Forelimb muscle (tissue), 1 donor: ENCODE data around the gene ITCH. TPM values are rescaled to one million over a fixed set of nuclear protein-coding genes. Genes with fewer than 3 reads are reported as not detected.
"Not testable (repeated sequence)": the region's sequence is repeated elsewhere in the genome, so short reads cannot be mapped to it uniquely, and the experiment has no call there.

ENCODE experiments used
- DNase-seq: peaks from one replicate; pipeline ENCODE4 v3.0.0-alpha.2; 2013; ENCODE audit warnings: low read depth
- polyA plus RNA-seq: library from polyadenylated mRNA; unstranded; fragments of 120-200 nt; gene quantifications from one replicate; pipeline ENCODE4 v1.2.1, GENCODE V29; 2013; ENCODE audit not compliant: insufficient read length

The ITCH gene
- polyA plus RNA-seq, 1 donor = 23.9 TPM

GRCh38 chr20:34507702-34508413, 144.8 kb downstream of the ITCH start:
- no peak for DNase-seq

- DNase-seq = no peak
Measured at GRCh38 chr20:34510575-34510974, 147.5 kb downstream of the ITCH start.

DNA sequence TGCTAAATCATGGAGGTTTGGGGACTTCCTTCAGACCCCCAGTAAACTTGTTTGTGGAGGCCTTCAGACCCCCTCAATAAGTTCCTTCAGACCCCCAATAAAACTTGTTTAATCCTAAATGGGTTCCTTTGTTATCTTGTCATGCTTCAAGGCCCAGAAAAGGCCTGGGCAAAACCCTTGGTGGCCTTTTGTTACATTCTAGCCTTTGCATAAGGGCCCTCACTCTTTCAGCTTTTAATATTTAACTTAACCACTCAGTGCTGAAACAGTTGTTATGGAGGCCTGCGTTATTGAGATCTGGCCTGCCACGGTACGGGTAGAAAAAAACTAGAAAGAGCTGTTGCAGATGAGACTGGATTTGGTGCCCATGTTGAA, 148.8 kb downstream of the ITCH start:
- no peak for DNase-seq

- no peak for DNase-seq
Measured at GRCh38 chr20:34512266-34512954, 149.3 kb downstream of the ITCH start.

DNA sequence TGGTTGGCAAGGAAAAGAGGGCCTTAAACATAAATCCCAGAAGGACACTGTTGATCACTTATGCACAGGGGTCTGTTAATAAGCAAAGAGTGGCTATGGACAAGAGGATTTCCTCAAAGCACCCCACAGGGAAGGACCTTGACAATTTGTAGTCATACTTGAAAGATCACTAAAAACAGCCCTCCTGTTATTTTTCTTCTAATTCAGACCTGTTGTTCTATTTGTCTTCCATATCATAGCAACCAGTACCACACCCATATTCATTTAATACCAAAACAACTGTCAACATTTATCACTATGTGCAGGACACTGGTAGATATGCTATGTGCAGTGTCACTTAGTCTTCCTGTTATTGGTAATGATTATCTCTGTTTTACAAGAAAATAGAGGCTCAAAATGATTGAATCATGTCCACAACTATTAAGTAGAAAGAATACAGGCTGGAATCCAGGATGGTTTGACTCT, 149.9 kb downstream of the ITCH start:
- no peak for DNase-seq

GRCh38 chr20:34514034-34514433, 151.0 kb downstream of the ITCH start:
- not testable (repeated sequence) for DNase-seq

GRCh38 chr20:34514897-34515483, 151.9 kb downstream of the ITCH start:
- DNase-seq = no peak

DNA sequence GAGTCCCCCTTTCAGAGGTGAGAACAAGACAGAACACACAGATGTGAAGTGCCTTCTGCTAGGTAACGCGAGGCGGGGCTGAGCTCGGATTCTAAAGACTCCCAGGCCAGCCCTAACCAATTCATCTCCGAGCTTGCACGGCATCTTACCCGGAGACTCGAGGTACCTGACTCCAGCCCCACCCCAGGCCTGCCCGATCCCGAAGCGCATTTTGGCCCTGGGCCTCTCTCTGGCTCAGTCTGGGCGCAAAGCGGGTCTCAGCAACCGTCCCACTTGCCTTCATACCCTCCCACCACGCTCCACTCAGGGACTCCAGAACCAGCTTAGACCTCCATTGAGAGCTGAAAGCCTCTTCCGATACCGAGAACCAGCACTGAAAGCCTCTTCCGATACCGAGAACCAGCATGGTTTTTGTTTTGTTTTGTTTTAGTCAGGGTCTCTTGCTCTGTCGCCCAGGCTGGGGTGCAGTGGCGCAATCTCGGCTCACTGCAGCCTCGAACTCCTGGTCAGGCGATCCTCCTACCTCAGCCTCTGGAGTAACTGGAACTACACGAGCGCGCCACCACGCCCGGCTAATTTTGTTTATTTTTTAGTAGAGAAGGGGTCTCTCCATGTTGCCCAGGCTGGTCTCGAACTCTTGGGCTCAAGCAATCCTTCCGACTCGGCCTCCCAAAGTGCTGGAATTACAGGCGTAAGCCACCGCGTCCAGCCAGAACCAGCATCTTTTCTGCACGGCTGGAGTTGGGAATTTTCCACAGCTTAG, 152.6 kb downstream of the ITCH start:
- no peak for DNase-seq

GRCh38 chr20:34516247-34517113, 153.4 kb downstream of the ITCH start, which contains the start of gene DYNLRB1:
DYNLRB1 (plus strand) TSS chr20:34516422; CDS start chr20:34516459, 37 bp downstream.
- DNase-seq = peak; percentile 95

DNA sequence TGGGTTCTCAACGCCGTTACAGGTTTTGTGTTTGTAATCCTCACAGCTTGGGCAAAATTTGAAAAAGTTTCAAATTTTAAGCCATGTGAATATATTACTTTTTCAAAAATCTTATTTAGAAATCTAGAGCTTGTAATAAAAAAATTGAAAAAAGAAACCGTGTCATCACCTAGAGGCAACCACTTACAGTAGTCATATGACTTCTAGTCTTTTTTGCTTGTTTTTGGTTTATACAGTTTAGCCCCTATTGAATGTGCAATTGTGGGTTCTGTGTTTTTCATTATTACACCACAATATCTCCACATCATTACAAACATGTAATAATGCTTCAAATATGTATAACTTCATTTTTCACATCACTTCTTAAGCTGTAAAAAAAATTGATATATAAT, 154.0 kb downstream of the ITCH start:
- no peak for DNase-seq

GRCh38 chr20:34518863-34519262, 155.8 kb downstream of the ITCH start:
- DNase-seq = not testable (repeated sequence)

DNA sequence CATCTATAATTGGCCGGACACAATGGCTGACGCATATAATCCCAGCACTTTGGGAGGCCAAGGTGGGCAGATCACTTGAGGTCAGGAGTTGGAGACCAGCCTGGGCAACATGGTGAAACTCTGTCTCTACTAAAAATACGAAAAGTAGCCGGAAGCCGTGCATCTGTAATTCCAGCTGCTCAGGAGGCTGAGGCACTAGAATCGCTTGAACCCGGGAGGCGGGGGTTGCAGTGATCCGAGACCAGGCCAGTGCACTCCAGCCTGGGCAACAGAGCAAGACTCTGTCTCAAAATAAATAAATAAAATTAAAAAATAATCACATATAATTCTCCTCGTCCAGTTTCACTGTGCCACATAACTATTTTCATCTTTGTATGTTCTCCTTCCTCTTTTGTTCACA, 156.8 kb downstream of the ITCH start:
- not testable (repeated sequence) for DNase-seq

DNA sequence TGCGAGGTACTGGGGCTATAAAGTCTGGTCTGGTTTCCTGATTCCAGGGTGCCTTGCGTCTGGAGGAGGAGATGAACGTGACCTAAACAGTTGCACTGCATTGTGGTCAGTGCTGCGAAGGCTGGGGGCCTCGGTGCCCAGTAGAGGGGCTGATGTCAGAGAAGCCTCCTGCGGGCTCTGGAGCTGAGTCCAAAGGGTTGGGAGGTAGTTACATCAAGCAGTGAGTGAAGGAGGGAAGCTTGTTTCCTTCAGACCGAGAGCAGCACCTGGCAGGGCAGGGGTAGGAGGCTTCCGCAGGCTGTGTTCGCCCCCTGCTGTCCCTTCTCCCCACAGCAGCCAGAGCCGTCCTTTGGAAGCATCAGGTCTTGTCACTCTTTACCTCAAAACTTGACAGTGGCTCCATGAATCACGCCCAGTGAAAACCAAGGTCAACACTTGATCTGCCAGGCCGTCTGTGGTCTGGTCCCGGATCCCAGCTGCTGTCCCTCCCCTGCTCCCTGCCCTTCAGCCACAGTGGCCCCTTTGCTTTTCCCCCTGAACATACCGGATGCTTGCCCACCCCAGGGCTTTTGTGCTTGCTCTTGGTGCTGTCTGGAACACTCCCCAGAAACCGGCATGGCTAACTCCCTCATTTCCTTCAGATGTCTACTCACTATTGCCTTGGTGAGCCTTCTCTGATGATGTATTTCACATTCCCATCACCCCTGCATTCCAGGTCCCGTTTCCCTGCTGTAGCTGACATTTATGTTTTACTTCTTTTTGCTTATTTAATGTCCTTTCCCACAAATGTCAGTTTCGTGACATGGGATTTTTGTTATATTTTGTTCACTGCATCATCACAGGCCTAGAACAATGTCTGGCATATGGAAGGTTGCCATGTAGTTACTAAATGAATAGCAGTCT, 160.1 kb downstream of the ITCH start:
- DNase-seq = no peak

- no peak for DNase-seq
Measured at GRCh38 chr20:34524426-34524825, 161.4 kb downstream of the ITCH start.

DNA sequence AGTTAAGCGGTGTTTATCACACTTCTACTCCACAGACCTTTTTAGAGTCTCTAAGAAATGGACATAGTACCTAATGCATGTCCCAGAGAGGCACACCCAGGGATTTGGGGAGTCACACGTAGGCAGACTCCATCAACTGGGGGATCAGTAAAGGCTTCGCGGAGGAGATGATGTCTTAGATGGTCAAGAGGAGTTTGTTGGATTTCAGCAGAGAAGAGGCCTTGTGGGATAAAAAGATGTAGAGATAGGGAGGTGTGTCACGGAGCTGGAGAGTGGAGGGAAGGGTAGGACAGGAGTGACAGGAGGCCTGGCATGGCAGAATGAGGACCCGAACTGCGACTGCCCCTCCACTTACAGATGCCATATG, 162.3 kb downstream of the ITCH start:
- DNase-seq = no peak

DNA sequence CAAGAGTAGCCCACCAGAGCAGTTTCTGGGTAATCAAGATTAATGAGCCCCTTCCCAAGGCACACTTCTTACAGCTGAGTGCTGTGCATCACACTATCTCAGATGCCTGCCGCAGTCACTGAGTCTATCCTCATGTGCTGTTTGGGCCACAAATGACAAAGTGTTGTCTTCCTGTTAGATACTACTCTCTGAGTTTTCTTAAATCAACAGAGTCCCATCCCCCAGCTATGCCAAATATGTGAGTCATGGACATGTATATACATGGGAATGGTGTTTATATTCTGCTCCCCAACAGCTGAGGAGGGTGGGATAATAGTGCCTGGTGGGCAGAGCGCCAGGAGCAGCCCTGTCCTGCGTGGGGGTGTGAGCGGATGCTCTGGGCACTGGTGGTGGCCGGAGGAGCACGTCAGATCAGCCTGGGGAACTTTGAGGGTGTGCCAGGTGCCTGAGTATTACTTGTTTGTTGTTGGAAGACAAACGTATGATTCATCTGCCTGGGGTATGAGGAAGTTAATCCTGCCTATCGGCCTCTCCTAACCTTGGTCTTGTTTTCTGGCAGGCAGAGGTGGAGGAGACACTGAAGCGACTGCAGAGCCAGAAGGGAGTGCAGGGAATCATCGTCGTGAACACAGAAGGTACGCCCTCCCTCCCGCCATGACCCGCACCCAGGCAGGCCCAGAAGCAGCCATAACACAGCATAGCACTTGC, 162.8 kb downstream of the ITCH start:
- no peak for DNase-seq

- no peak for DNase-seq
Measured at GRCh38 chr20:34526466-34526865, 163.4 kb downstream of the ITCH start.

DNA sequence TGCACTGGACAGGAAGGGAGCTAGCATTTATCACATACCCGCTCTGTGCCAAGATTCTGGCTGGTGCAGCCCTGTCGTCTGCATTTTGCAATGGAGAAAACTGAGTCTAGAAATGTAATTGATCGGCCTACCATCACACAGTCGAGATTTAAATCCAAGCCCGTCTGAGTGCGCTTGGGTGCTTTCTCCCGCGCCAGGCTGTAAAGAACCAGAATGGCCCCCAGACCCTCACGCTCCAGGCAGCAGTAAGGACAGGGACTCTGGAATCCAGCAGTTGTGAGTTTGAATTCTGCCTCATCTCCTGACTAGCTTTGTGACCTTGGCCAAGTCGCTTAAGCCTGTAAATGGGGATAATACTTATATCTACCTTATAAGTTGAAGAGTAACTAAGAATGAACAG, 163.9 kb downstream of the ITCH start:
- DNase-seq = no peak

DNA sequence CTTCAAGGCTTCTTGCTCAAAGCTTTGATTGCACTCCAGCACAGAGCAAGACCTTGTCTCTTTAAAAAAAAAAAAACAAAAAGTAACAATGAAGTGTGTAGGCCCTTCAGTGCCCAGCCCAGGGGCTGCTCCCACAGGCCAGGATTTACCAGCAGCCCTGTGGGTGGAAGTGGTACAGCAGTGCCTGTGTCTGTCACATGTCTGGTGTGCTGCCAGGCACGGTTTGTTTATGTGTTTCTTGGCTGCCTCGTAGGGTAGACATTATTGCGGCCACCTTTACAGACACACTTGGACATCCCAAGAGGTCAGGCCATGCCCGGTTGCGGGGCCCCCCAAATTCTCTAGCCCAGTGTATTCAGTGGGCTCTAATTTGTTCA, 165.8 kb downstream of the ITCH start:
- DNase-seq = no peak

GRCh38 chr20:34529742-34530141, 166.7 kb downstream of the ITCH start:
- no peak for DNase-seq
